ENCODE results near the gene ARHGEF3. TPM values are rescaled to one million over a fixed set of nuclear protein-coding genes. Genes with fewer than 3 reads are reported as not detected.

The ARHGEF3 gene
- total and polyA plus RNA-seq, 2 donors (not counting 3 experiments of a cell fraction or from before 2014, with no cell fraction given): 6.7 to 16.3 TPM

DNA sequence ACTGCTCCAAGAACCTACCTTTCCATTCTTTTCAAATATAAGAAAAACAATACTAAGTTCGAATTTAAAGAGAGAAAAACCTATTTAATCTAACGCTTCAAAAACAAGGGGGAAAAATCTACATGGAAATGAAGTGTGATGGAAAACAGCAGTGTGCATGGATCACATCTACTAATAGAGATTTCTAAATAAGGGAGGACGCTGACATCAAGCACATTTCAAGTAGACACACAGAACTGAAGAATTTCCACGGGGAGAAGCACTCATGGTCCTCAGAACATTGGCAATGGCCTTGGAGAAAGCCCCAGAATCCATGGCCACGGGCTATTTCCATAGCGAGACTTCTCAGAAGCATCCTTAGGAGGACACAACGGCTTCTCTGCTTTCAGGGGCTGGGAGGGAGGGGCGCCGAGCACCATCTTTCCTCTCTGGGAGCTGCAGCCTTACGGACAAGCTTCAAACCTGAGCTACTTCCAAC is 119.7 kb downstream of the ARHGEF3 start:
- TF ChIP-seq, protein P1, sequence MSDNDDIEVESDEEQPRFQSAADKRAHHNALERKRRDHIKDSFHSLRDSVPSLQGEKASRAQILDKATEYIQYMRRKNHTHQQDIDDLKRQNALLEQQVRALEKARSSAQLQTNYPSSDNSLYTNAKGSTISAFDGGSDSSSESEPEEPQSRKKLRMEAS (IDR thresholded peaks at IDR 0.05; ENCODE audit: insufficient read depth, insufficient read length): no peak
- TF ChIP-seq, protein P2, sequence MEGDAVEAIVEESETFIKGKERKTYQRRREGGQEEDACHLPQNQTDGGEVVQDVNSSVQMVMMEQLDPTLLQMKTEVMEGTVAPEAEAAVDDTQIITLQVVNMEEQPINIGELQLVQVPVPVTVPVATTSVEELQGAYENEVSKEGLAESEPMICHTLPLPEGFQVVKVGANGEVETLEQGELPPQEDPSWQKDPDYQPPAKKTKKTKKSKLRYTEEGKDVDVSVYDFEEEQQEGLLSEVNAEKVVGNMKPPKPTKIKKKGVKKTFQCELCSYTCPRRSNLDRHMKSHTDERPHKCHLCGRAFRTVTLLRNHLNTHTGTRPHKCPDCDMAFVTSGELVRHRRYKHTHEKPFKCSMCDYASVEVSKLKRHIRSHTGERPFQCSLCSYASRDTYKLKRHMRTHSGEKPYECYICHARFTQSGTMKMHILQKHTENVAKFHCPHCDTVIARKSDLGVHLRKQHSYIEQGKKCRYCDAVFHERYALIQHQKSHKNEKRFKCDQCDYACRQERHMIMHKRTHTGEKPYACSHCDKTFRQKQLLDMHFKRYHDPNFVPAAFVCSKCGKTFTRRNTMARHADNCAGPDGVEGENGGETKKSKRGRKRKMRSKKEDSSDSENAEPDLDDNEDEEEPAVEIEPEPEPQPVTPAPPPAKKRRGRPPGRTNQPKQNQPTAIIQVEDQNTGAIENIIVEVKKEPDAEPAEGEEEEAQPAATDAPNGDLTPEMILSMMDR (IDR thresholded peaks at IDR 0.05; ENCODE audit: extremely low read depth in 1 of 2, insufficient read depth in 1 of 2, low read depth in 1 of 2, low read length in 2 of 2): no peak
- TF ChIP-seq FOS (IDR thresholded peaks at IDR 0.05; ENCODE audit: borderline replicate concordance, insufficient read depth, low read length): no peak
- TF ChIP-seq JUN (IDR thresholded peaks at IDR 0.05; ENCODE audit: borderline replicate concordance, insufficient read depth, insufficient read length, low read depth): no peak
- TF ChIP-seq POLR2A (IDR thresholded peaks at IDR 0.05; ENCODE audit: low read depth, low read length): no peak
- no peak for TF ChIP-seq EZH2 (IDR thresholded peaks at IDR 0.05; ENCODE audit: borderline replicate concordance, low read depth, low read length, severe bottlenecking)
- TF ChIP-seq GATA2 (IDR thresholded peaks at IDR 0.05; ENCODE audit: insufficient read depth, insufficient read length, low read depth, low read length): no peak
- TF ChIP-seq POLR2AphosphoS5 (IDR thresholded peaks at IDR 0.05; ENCODE audit: insufficient read depth, low read depth, low read length): no peak
- TF ChIP-seq MYC (IDR thresholded peaks at IDR 0.05; ENCODE audit: low read depth, low read length): no peak
- Histone ChIP-seq H3K4me1 (ENCODE audit: control insufficient read depth, extremely low read depth, insufficient read depth, low read length) (peaks cover 14% of the 10 kb centered on the region), H3K9ac (replicated peaks; ENCODE audit: extremely low read depth, insufficient read depth, low read length) (peak overlapping the region; percentile 84), H3K9me1 (replicated peaks; ENCODE audit: control insufficient read depth, extremely low read depth, insufficient read depth, low read length) (no peaks in the 10 kb centered on the region), H3K4me2 (ENCODE audit: insufficient read depth, low read length) (peak overlapping the region; percentile 94), H3K27me3 (ENCODE audit: control insufficient read depth in 2 of 2, insufficient read depth in 2 of 2, low read length in 2 of 2) (no peaks in the 10 kb centered on the region), H3K9me3 (replicated peaks; ENCODE audit: control insufficient read depth, insufficient read depth, low read length) (no peaks in the 10 kb centered on the region), H3K27ac (ENCODE audit: insufficient read depth, low read depth, low read length) (peak overlapping the region; percentile 82), H3K4me3 (replicated peaks in 1 of 3; ENCODE audit: insufficient read depth in 1 of 3, low read depth in 1 of 3, low read length in 3 of 3) (peak overlapping the region; percentile 40 to 85 (median 76)), H2AFZ (ENCODE audit: low read depth, low read length) (peak overlapping the region; percentile 39), H4K20me1 (replicated peaks; ENCODE audit: control insufficient read depth, extremely low read depth, insufficient read depth, low read length) (no peaks in the 10 kb centered on the region), H3K36me3 (ENCODE audit: control insufficient read depth in 2 of 2, extremely low read depth in 1 of 2, insufficient read depth in 2 of 2, low read length in 2 of 2) (no peaks in the 10 kb centered on the region), H3K79me2 (ENCODE audit: control insufficient read depth, insufficient read depth, low read length) (peaks cover 31% of the 10 kb centered on the region)
- DNase-seq (ENCODE audit: low read depth, low spot score): no peak
- dilution Hi-C loops (cut with MboI; ENCODE audit: extremely low pct_ligation_motif_present, low sequenced_read_pairs): no loop called here
- POLR2A ChIA-PET: interaction anchor here (0.7 to 1.1 kb wide), 3 partner anchors 8 to 242 kb away, joined by 3 to 6 read pairs (median 3); no protein-coding TSS in a partner anchor
- no TSS peak for BruUV-seq (replicated peaks)
- CTCF ChIA-PET: interaction anchor here (0.7 to 1.2 kb wide), 5 partner anchors 12 to 307 kb away, joined by 3 to 8 read pairs (median 3); no protein-coding TSS in a partner anchor
- intact Hi-C loops (cut with micrococcal nuclease): loop anchor here (2.0 kb wide), 1 partner anchor 243 kb away; no protein-coding TSS in a partner anchor
- FAIRE-seq: no peak

Data from endothelial cell of umbilical vein (primary cell).